ENCODE data around the gene SPINK1.

SPINK1 gene

GRCh38 chr5:147842869-147843268 lies 11.4 kb upstream of the SPINK1 start:
- no peak for TF ChIP-seq ZFP3 (CRISPR knock-in tag; IDR thresholded peaks at IDR 0.05)
- TF ChIP-seq POU6F1 (CRISPR knock-in tag; IDR thresholded peaks at IDR 0.05; ENCODE audit: borderline replicate concordance, low read depth): no peak
- TF ChIP-seq CSDC2 (CRISPR knock-in tag; IDR thresholded peaks at IDR 0.05): no peak
- TF ChIP-seq ESRRG (CRISPR knock-in tag; IDR thresholded peaks at IDR 0.05): no peak
- no peak for TF ChIP-seq ZNF70 (CRISPR knock-in tag; IDR thresholded peaks at IDR 0.05)
- TF ChIP-seq PPARA (CRISPR knock-in tag; IDR thresholded peaks at IDR 0.05; ENCODE audit: borderline replicate concordance): no peak
- TF ChIP-seq RARB (CRISPR knock-in tag; IDR thresholded peaks at IDR 0.05): no peak
- no peak for TF ChIP-seq TCF4 (CRISPR knock-in tag; IDR thresholded peaks at IDR 0.05; ENCODE audit: borderline replicate concordance)
- TF ChIP-seq TOX (CRISPR knock-in tag; IDR thresholded peaks at IDR 0.05; ENCODE audit: borderline replicate concordance): no peak
- no peak for TF ChIP-seq ZNF8 (CRISPR knock-in tag; IDR thresholded peaks at IDR 0.05)
- no peak for TF ChIP-seq ZFP30 (CRISPR knock-in tag; IDR thresholded peaks at IDR 0.05)
- ATAC-seq: no peak

GRCh38 chr5:147836439-147836838 lies 5.0 kb upstream of the SPINK1 start:
- TF ChIP-seq ARNTL (CRISPR knock-in tag; IDR thresholded peaks at IDR 0.05; ENCODE audit: borderline replicate concordance, low read depth) (no peak), ZFP3 (CRISPR knock-in tag; IDR thresholded peaks at IDR 0.05) (no peak), PPARA (CRISPR knock-in tag; IDR thresholded peaks at IDR 0.05; ENCODE audit: borderline replicate concordance) (no peak), BACH2 (CRISPR knock-in tag; IDR thresholded peaks at IDR 0.05; ENCODE audit: borderline replicate concordance) (no peak), ISL1 (CRISPR knock-in tag; IDR thresholded peaks at IDR 0.05) (no peak)

GRCh38 chr5:147835386-147835798 lies 3.9 kb upstream of the SPINK1 start:
- TF ChIP-seq RARB (CRISPR knock-in tag; IDR thresholded peaks at IDR 0.05) (no peak), ZNF565 (CRISPR knock-in tag; conservative IDR thresholded peaks at IDR 0.05; ENCODE audit: low read depth) (no peak), PATZ1 (CRISPR knock-in tag; IDR thresholded peaks at IDR 0.05; ENCODE audit: borderline replicate concordance) (no peak), OSR1 (CRISPR knock-in tag; IDR thresholded peaks at IDR 0.05) (no peak), CSDC2 (CRISPR knock-in tag; IDR thresholded peaks at IDR 0.05) (no peak), PPARA (CRISPR knock-in tag; IDR thresholded peaks at IDR 0.05; ENCODE audit: borderline replicate concordance) (no peak), TCF4 (CRISPR knock-in tag; IDR thresholded peaks at IDR 0.05; ENCODE audit: borderline replicate concordance) (no peak), ZFP30 (CRISPR knock-in tag; IDR thresholded peaks at IDR 0.05) (no peak), ZFP3 (CRISPR knock-in tag; IDR thresholded peaks at IDR 0.05) (no peak), BACH2 (CRISPR knock-in tag; IDR thresholded peaks at IDR 0.05; ENCODE audit: borderline replicate concordance) (no peak), ISL1 (CRISPR knock-in tag; IDR thresholded peaks at IDR 0.05) (no peak)
- TF ChIP-seq, protein P1, sequence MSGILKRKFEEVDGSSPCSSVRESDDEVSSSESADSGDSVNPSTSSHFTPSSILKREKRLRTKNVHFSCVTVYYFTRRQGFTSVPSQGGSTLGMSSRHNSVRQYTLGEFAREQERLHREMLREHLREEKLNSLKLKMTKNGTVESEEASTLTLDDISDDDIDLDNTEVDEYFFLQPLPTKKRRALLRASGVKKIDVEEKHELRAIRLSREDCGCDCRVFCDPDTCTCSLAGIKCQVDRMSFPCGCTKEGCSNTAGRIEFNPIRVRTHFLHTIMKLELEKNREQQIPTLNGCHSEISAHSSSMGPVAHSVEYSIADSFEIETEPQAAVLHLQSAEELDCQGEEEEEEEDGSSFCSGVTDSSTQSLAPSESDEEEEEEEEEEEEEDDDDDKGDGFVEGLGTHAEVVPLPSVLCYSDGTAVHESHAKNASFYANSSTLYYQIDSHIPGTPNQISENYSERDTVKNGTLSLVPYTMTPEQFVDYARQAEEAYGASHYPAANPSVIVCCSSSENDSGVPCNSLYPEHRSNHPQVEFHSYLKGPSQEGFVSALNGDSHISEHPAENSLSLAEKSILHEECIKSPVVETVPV (CRISPR knock-in tag; IDR thresholded peaks at IDR 0.05): no peak
- ATAC-seq: no peak

More at GRCh38 chr5:147836439-147836838, 5.0 kb upstream of the SPINK1 start:
- ATAC-seq: no peak

GRCh38 chr5:147832541-147832940 lies 1.1 kb upstream of the SPINK1 start:
- no peak for TF ChIP-seq PATZ1 (CRISPR knock-in tag; IDR thresholded peaks at IDR 0.05; ENCODE audit: borderline replicate concordance)
- TF ChIP-seq ZFP3 (CRISPR knock-in tag; IDR thresholded peaks at IDR 0.05): no peak
- TF ChIP-seq OSR1 (CRISPR knock-in tag; IDR thresholded peaks at IDR 0.05): no peak
- TF ChIP-seq BACH2 (CRISPR knock-in tag; IDR thresholded peaks at IDR 0.05; ENCODE audit: borderline replicate concordance): no peak
- TF ChIP-seq, protein P1 (CRISPR knock-in tag; IDR thresholded peaks at IDR 0.05): no peak
- TF ChIP-seq ISL1 (CRISPR knock-in tag; IDR thresholded peaks at IDR 0.05): no peak
- no peak for TF ChIP-seq TCF4 (CRISPR knock-in tag; IDR thresholded peaks at IDR 0.05; ENCODE audit: borderline replicate concordance)
- no peak for TF ChIP-seq ZC3H10 (CRISPR knock-in tag; IDR thresholded peaks at IDR 0.05)
- TF ChIP-seq SNAI2 (CRISPR knock-in tag; IDR thresholded peaks at IDR 0.05): no peak
- TF ChIP-seq CREB5 (CRISPR knock-in tag; IDR thresholded peaks at IDR 0.05; ENCODE audit: low read depth): no peak
- no peak for TF ChIP-seq ZFP30 (CRISPR knock-in tag; IDR thresholded peaks at IDR 0.05)
- ATAC-seq: no peak

Data from SK-N-SH treated with all-trans-retinoic acid at 6 μM for 48 hours (cell line).